Measurements from ENCODE around the gene REX1BD.

REX1BD gene

GRCh38 chr19:18588611-18589379 is at the start of gene REX1BD:
TSS of gene REX1BD (plus strand) at chr19:18588798. CDS start at chr19:18588802, 4 bp downstream.
- in situ Hi-C loops (cut with HindIII; ENCODE audit: low sequenced_read_pairs): loop anchor here (5.0 kb wide), 1 partner anchor 84 kb away; no protein-coding TSS in a partner anchor

GRCh38 chr19:18539372-18539771 is 49.2 kb upstream of the REX1BD start:
- in situ Hi-C loops (cut with HindIII; ENCODE audit: low sequenced_read_pairs): no loop called here

- in situ Hi-C loops (cut with HindIII; ENCODE audit: low sequenced_read_pairs): loop anchor here (5.0 kb wide), 1 partner anchor 53 kb away; no protein-coding TSS in a partner anchor
Observed at GRCh38 chr19:18540200-18540599, 48.4 kb upstream of the REX1BD start.

GRCh38 chr19:18541258-18541991 is 47.2 kb upstream of the REX1BD start:
- in situ Hi-C loops (cut with HindIII; ENCODE audit: low sequenced_read_pairs): loop anchor here (5.0 kb wide), 1 partner anchor 54 kb away; no protein-coding TSS in a partner anchor

- in situ Hi-C loops (cut with HindIII; ENCODE audit: low sequenced_read_pairs): loop anchor here (5.0 kb wide), 1 partner anchor 55 kb away; no protein-coding TSS in a partner anchor
Observed at GRCh38 chr19:18541992-18542940, 46.3 kb upstream of the REX1BD start.

GRCh38 chr19:18542941-18543813 is 45.4 kb upstream of the REX1BD start, which contains the start of gene FKBP8:
TSS of gene FKBP8 (minus strand) at chr19:18543573. CDS start at chr19:18541970, 1,603 bp downstream.
- in situ Hi-C loops (cut with HindIII; ENCODE audit: low sequenced_read_pairs): loop anchor here (5.0 kb wide), 1 partner anchor 56 kb away; no protein-coding TSS in a partner anchor

- in situ Hi-C loops (cut with HindIII; ENCODE audit: low sequenced_read_pairs): loop anchor here (5.0 kb wide), 1 partner anchor 57 kb away; no protein-coding TSS in a partner anchor
Observed at GRCh38 chr19:18543814-18544475, 44.7 kb upstream of the REX1BD start.

GRCh38 chr19:18551631-18552030 is 37.0 kb upstream of the REX1BD start:
- in situ Hi-C loops (cut with HindIII; ENCODE audit: low sequenced_read_pairs): no loop called here

GRCh38 chr19:18557411-18558201 is 31.0 kb upstream of the REX1BD start, which contains the start of gene KXD1:
TSS of gene KXD1 (plus strand) at chr19:18557870. CDS start at chr19:18562057, 4,187 bp downstream.
- in situ Hi-C loops (cut with HindIII; ENCODE audit: low sequenced_read_pairs): no loop called here

- in situ Hi-C loops (cut with HindIII; ENCODE audit: low sequenced_read_pairs): no loop called here
Observed at GRCh38 chr19:18558202-18558555, 30.4 kb upstream of the REX1BD start.

GRCh38 chr19:18558604-18559003 is 30.0 kb upstream of the REX1BD start:
- in situ Hi-C loops (cut with HindIII; ENCODE audit: low sequenced_read_pairs): no loop called here

GRCh38 chr19:18559685-18560084 is 28.9 kb upstream of the REX1BD start:
- in situ Hi-C loops (cut with HindIII; ENCODE audit: low sequenced_read_pairs): no loop called here

- in situ Hi-C loops (cut with HindIII; ENCODE audit: low sequenced_read_pairs): no loop called here
Observed at GRCh38 chr19:18562086-18562485, 26.5 kb upstream of the REX1BD start.

- in situ Hi-C loops (cut with HindIII; ENCODE audit: low sequenced_read_pairs): no loop called here
Observed at GRCh38 chr19:18566953-18567352, 21.6 kb upstream of the REX1BD start.

- in situ Hi-C loops (cut with HindIII; ENCODE audit: low sequenced_read_pairs): no loop called here
Observed at GRCh38 chr19:18568367-18568766, 20.2 kb upstream of the REX1BD start.

GRCh38 chr19:18571564-18572344 is 16.8 kb upstream of the REX1BD start, which contains the start of gene UBA52:
TSS of gene UBA52 (plus strand) at chr19:18571857. CDS start at chr19:18573301, 1,444 bp downstream.
- in situ Hi-C loops (cut with HindIII; ENCODE audit: low sequenced_read_pairs): no loop called here

- in situ Hi-C loops (cut with HindIII; ENCODE audit: low sequenced_read_pairs): loop anchor here (5.0 kb wide), 1 partner anchor 67 kb away; no protein-coding TSS in a partner anchor
Observed at GRCh38 chr19:18574691-18575291, 13.8 kb upstream of the REX1BD start.

Data from endothelial cell of hepatic sinusoid (primary cell).